Nephron (organoid): ENCODE measurements around the gene SLC27A5.

Experiments
- H3K27ac Mint-ChIP-seq, 3 experiments: 2 replicates each; pipeline ENCODE4 v1.8.0; 2020; ENCODE audit warnings: mixed read lengths in 3 of 3, mild to moderate bottlenecking in 2 of 3, moderate library complexity in 1 of 3
- H3K27me3 Mint-ChIP-seq: 2 replicates; pipeline ENCODE4 v1.8.0; 2021; ENCODE audit warnings: low read depth, mild to moderate bottlenecking, moderate library complexity, mixed read lengths
- H3K36me3 Mint-ChIP-seq: 2 replicates; pipeline ENCODE4 v1.8.0; 2020; ENCODE audit warnings: low read depth, mixed read lengths
- H3K4me1 Mint-ChIP-seq: 2 replicates; pipeline ENCODE4 v1.8.0; 2020; ENCODE audit warnings: mixed read lengths
- H3K4me3 Mint-ChIP-seq, 3 experiments: 2 replicates each; pipeline ENCODE4 v1.8.0; 2020; ENCODE audit warnings: mild to moderate bottlenecking in 3 of 3, mixed read lengths in 3 of 3, moderate library complexity in 2 of 3
- H3K9me3 Mint-ChIP-seq: 2 replicates; pipeline ENCODE4 v1.8.0; 2020; ENCODE audit warnings: mixed read lengths
- CTCF ChIP-seq, 3 experiments: fragments of 200-600 bp; sonication (generic); IDR thresholded peaks; one replicate each; pipeline ENCODE4 v1.5.0; 2021; ENCODE audit warnings: antibody characterized with exemption in 3 of 3; ENCODE audit not compliant: unreplicated experiment in 3 of 3

The SLC27A5 gene

GRCh38 chr19:58466760-58467589 lies 44.8 kb downstream of the SLC27A5 start, which contains the start of gene ZNF324:
Gene ZNF324, plus strand, starts transcription at chr19:58467080. Its CDS starts 2,106 bp downstream, at chr19:58469186.
- Mint-ChIP-seq H3K4me3 (peak within 1 kb of the TSS; percentile 87 to 89 (median 89)), H3K27me3 (peaks cover 3% of the 10 kb centered on the region), H3K9me3 (no peaks in the 10 kb centered on the region), H3K36me3 (peaks cover 4% of the 10 kb centered on the region), H3K4me1 (peaks cover 12% of the 10 kb centered on the region), H3K27ac (peak within 1 kb of the TSS in 2 of 3 experiments; percentile 35 to 51)
- TF ChIP-seq CTCF (IDR thresholded peaks at IDR 0.05; ENCODE audit: unreplicated experiment in 3 of 3): no peak

GRCh38 chr19:58466089-58466759 lies 45.6 kb downstream of the SLC27A5 start:
- H3K4me3 Mint-ChIP-seq: peak overlapping the region; percentile 87 to 89 (median 89)
- no peak for TF ChIP-seq CTCF (IDR thresholded peaks at IDR 0.05; ENCODE audit: unreplicated experiment in 3 of 3)
- no peaks in the 10 kb centered on the region for H3K9me3 Mint-ChIP-seq
- H3K4me1 Mint-ChIP-seq: peaks cover 12% of the 10 kb centered on the region
- H3K27me3 Mint-ChIP-seq: peaks cover 3% of the 10 kb centered on the region
- peak overlapping the region in 2 of 3 experiments; percentile 35 to 51 for H3K27ac Mint-ChIP-seq
- peaks cover 4% of the 10 kb centered on the region for H3K36me3 Mint-ChIP-seq

- Mint-ChIP-seq H3K27ac (no peak overlapping the region), H3K4me3 (no peak overlapping the region), H3K36me3 (peaks cover 13% of the 10 kb centered on the region), H3K27me3 (no peaks in the 10 kb centered on the region), H3K9me3 (no peaks in the 10 kb centered on the region), H3K4me1 (no peaks in the 10 kb centered on the region)
- TF ChIP-seq CTCF (IDR thresholded peaks at IDR 0.05; ENCODE audit: unreplicated experiment in 3 of 3): no peak
These were observed 51.8 kb downstream of the SLC27A5 start for GRCh38 chr19:58460039-58460438.

- H3K27ac Mint-ChIP-seq: no peak overlapping the region
- H3K36me3 Mint-ChIP-seq: peaks cover 13% of the 10 kb centered on the region
- H3K4me3 Mint-ChIP-seq: no peak overlapping the region
- H3K27me3 Mint-ChIP-seq: peaks cover 2% of the 10 kb centered on the region
- no peak for TF ChIP-seq CTCF (IDR thresholded peaks at IDR 0.05; ENCODE audit: unreplicated experiment in 3 of 3)
- peaks cover 2% of the 10 kb centered on the region for H3K9me3 Mint-ChIP-seq
- peaks cover 23% of the 10 kb centered on the region for H3K4me1 Mint-ChIP-seq
These were observed 55.7 kb downstream of the SLC27A5 start for GRCh38 chr19:58456111-58456510.

GRCh38 chr19:58455306-58455705 lies 56.5 kb downstream of the SLC27A5 start:
- peak overlapping the region in 1 of 3 experiments; percentile 19 for H3K4me3 Mint-ChIP-seq

More at GRCh38 chr19:58455306-58455705, 56.5 kb downstream of the SLC27A5 start:
- Mint-ChIP-seq H3K27me3 (peaks cover 3% of the 10 kb centered on the region), H3K27ac (no peak overlapping the region), H3K36me3 (peaks cover 13% of the 10 kb centered on the region), H3K4me1 (peaks cover 30% of the 10 kb centered on the region), H3K9me3 (peaks cover 2% of the 10 kb centered on the region)
- TF ChIP-seq CTCF (IDR thresholded peaks at IDR 0.05; ENCODE audit: unreplicated experiment in 3 of 3): no peak
